ENCODE data around the gene ATP9B. TPM values are rescaled to one million over a fixed set of nuclear protein-coding genes. Genes with fewer than 3 reads are reported as not detected.

ATP9B gene
- total RNA-seq, 1 donor from 2014 or later, result 51.4 TPM

GRCh38 chr18:79402209-79402576 lies 333.0 kb downstream of the ATP9B start:
- DNase-seq (ENCODE audit: low spot score in 2 of 2), result no peak
- FAIRE-seq, result no peak

GRCh38 chr18:79402977-79403722 lies 334.0 kb downstream of the ATP9B start:
- DNase-seq (ENCODE audit: low spot score in 2 of 2) (peak; percentile 74 to 78), FAIRE-seq (no peak)

GRCh38 chr18:79403723-79404566 lies 334.8 kb downstream of the ATP9B start:
- FAIRE-seq, result no peak
- no peak for DNase-seq (ENCODE audit: low spot score in 2 of 2)

- FAIRE-seq, result no peak
- DNase-seq (ENCODE audit: low spot score in 2 of 2), result no peak
These were observed 335.3 kb downstream of the ATP9B start for GRCh38 chr18:79404567-79404910.

GRCh38 chr18:79405019-79405780 lies 336.0 kb downstream of the ATP9B start:
- FAIRE-seq (no peak), DNase-seq (ENCODE audit: low spot score in 2 of 2) (no peak)

- no peak for FAIRE-seq
- no peak for DNase-seq (ENCODE audit: low spot score in 2 of 2)
These were observed 336.8 kb downstream of the ATP9B start for GRCh38 chr18:79405781-79406575.

- DNase-seq (ENCODE audit: low spot score in 2 of 2), result no peak
- FAIRE-seq, result no peak
These were observed 337.5 kb downstream of the ATP9B start for GRCh38 chr18:79406708-79407107.

GRCh38 chr18:79409313-79409712 lies 340.1 kb downstream of the ATP9B start:
- FAIRE-seq, result no peak
- no peak for DNase-seq (ENCODE audit: low spot score in 2 of 2)

- FAIRE-seq, result no peak
- DNase-seq (ENCODE audit: low spot score in 2 of 2), result no peak
These were observed 341.0 kb downstream of the ATP9B start for GRCh38 chr18:79410171-79410641.

GRCh38 chr18:79410731-79411613 lies 341.8 kb downstream of the ATP9B start:
- no peak for DNase-seq (ENCODE audit: low spot score in 2 of 2)
- no peak for FAIRE-seq

GRCh38 chr18:79411614-79412526 lies 342.7 kb downstream of the ATP9B start:
- no peak for FAIRE-seq

GRCh38 chr18:79413025-79413424 lies 343.8 kb downstream of the ATP9B start:
- FAIRE-seq, result no peak

More at GRCh38 chr18:79411614-79412526, 342.7 kb downstream of the ATP9B start:
- DNase-seq (ENCODE audit: low spot score in 2 of 2), result no peak

GRCh38 chr18:79413426-79413825 lies 344.2 kb downstream of the ATP9B start:
- FAIRE-seq (no peak), DNase-seq (ENCODE audit: low spot score in 2 of 2) (no peak)

More at GRCh38 chr18:79413025-79413424, 343.8 kb downstream of the ATP9B start:
- no peak for DNase-seq (ENCODE audit: low spot score in 2 of 2)

GRCh38 chr18:79413901-79414300 lies 344.7 kb downstream of the ATP9B start:
- FAIRE-seq (no peak), DNase-seq (ENCODE audit: low spot score in 2 of 2) (no peak)

GRCh38 chr18:79416022-79416676 lies 347.0 kb downstream of the ATP9B start:
- no peak for DNase-seq (ENCODE audit: low spot score in 2 of 2)
- no peak for FAIRE-seq

- FAIRE-seq, result no peak
- DNase-seq (ENCODE audit: low spot score in 2 of 2), result no peak
These were observed 347.5 kb downstream of the ATP9B start for GRCh38 chr18:79416677-79417052.

GRCh38 chr18:79418236-79418635 lies 349.0 kb downstream of the ATP9B start:
- DNase-seq (ENCODE audit: low spot score in 2 of 2), result no peak
- FAIRE-seq, result no peak

GRCh38 chr18:79418642-79419041 lies 349.4 kb downstream of the ATP9B start:
- DNase-seq (ENCODE audit: low spot score in 2 of 2), result no peak
- FAIRE-seq, result no peak

All from frontal cortex (tissue), 4 donors.